ENCODE results near the gene CUBN.

The CUBN gene

DNA sequence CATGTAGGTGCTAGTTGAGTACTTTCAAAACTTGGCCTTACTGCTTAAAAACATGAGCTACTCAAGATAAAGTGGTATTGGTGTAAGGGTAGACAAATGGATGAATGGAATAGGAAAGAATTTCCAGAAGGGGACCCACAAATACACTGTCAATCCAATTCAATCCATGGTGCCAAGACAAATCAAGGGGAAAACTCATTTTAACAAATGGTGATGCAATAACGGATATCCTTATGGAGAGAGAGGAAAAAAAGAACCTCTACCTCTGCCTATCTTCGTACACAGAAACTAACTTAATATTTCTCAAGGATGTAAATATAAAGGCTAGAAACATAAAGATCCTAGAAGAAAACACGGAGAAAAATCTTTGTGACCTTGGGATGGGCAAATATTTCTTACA is 188.5 kb downstream of the CUBN start:
- no peak overlapping the region for H3K27ac ChIP-seq
- DNase-seq (ENCODE audit: low read depth, low spot score), result no peak

DNA sequence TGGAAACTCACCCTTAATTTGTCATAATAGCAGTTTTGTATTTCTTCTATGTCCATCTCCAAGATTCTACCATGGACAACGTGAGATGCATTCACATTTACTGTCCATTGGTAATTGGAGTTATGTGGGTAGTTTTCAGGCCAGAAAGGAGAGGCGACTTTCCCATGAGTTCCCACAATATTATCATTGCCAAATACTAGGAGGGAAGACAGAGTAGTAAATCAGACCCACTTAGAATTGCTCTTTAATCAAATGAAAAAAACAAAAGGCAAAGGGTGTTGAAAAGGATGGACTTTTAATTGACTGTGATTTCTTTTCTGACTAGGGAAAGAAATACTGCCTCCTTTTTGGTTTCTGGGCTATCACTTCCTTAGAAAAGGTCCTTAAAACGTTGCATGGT is 190.7 kb downstream of the CUBN start:
- DNase-seq (ENCODE audit: low read depth, low spot score), result no peak
- H3K27ac ChIP-seq, result no peak overlapping the region

DNA sequence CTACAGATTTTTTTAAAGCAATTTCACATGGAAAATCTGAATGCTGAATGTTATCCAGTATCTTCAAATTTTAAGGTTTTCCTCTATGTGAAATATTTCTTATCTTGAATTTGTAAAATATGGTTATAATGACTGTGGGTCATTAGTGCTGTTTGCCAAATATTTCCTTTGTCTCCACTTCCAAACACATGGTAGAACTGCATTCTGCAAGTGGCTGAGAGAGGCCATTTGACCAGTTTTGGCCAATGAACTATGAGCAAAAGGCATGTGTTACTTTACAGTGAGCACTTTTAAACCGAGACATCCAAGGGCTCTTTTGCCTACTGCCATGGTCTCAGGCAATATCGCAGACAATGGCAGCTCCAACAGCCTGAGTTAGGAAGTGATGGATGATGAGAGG is 195.2 kb downstream of the CUBN start:
- no peak overlapping the region for H3K27ac ChIP-seq
- no peak for DNase-seq (ENCODE audit: low read depth, low spot score)

DNA sequence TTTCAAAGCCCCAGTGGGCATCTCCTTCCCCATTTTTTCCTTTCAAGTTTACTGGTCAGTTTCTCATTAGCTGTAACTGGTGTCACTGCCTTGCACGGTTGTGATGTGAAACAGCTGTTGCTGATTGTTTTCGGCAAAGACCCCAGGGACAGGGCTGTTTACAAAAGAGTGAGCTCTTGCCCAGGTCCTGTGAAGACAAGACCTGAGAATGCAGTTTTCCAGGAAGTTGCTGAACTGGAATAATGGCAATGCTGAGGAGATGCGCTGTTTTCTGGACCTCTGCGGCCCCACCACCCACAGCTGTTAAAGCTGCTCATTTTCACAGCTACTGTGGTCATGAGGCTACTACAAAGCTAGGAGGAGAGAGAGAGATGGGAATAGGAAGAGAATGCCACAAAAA is 195.8 kb downstream of the CUBN start:
- no peak overlapping the region for H3K27ac ChIP-seq
- no peak for DNase-seq (ENCODE audit: low read depth, low spot score)

DNA sequence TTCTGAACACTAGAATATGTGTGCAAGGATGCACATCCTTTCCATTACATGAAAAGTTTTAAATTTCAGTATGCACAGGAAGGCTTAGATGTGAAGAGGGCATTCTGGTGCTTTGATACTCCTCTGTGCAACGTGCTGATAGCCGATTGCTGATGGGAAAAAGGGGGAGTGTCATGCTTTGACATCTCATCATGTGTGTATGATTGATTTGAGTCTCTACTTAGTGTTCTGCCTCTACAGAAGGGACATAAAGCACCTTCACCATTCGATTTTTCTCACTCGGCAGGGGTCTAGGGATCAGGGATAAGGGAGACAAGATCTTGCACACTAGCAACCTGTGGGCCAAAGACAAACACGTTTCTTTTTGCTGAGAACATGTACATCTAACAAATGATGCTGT is 197.7 kb downstream of the CUBN start:
- no peak for DNase-seq (ENCODE audit: low read depth, low spot score)
- no peak overlapping the region for H3K27ac ChIP-seq

DNA sequence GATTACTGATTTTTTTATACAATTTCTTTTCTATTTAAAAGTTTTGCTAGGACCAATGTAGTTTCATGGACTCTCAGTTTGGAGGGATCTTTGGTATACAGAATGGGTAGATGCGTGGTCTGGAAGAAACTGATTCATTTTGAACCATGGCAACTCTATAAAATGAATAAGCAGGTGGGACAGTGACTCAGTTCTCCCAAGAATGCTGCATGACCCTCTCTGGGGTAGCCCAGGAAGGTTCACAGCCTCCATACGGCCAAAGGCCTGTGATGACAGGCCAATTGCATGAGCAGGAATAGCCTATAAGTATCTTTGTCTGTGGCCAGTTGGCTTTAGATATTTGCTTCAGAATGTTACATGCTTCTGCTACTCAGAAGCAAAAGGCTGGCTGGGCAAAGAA is 199.1 kb downstream of the CUBN start:
- no peak for DNase-seq (ENCODE audit: low read depth, low spot score)
- H3K27ac ChIP-seq, result no peak overlapping the region

DNA sequence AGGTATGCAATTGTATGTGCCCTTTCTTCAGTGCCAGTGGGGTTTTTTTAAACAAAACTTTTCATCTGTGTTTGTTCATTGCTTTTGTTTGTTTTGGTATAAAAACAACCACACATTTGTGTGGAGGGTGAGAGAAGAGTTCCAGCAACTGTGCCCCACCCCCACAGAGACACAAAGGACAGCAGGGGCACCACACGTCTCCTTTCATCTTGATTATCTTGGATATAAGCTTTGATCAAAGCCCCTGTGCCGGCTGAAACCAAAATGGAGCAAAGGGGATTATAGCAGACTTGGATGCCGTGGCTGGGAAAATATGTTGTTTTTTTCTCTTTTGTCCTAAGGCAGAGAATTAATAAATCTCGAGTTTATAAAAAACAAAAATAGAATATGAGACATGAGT is 200.5 kb downstream of the CUBN start:
- no peak overlapping the region for H3K27ac ChIP-seq
- DNase-seq (ENCODE audit: low read depth, low spot score), result no peak

DNA sequence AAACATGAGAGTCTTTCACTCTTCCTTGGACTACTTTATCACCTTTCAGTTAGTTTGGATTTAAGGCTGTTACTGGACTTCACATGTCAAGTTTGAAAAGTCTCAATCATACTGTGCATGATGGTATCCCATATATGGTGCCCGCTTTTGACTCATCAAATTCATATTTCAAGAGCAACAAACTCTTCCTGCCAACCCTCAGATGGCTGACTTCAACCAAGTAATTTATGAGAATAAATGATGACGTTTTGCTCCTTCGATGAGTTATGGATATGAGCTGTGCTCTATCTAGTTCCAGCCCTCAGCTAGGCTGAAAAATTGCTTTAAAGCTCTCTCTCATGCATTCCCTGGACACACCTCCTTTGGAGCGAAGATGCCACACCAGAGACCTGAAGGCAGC is 202.1 kb downstream of the CUBN start:
- no peak overlapping the region for H3K27ac ChIP-seq
- no peak for DNase-seq (ENCODE audit: low read depth, low spot score)

DNA sequence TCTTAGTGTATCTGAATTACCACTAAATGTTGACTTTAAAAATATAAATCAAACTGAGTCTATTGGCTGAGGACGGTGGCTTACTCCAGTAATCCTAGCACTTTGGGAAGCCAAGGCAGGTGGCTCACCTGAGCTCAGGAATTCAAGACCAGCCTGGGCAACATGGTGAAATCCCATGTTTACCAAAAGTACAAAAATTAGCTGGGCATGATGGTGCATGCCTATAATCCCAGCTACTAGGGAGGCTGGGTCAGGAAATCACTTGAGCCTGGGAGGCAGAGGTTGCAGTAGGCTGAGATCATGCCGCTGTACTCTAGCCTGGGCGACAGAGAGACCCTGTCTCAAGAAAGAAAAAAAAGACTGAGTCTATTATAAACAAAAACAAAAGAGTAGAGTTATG is 205.9 kb downstream of the CUBN start:
- no peak overlapping the region for H3K27ac ChIP-seq
- DNase-seq (ENCODE audit: low read depth, low spot score), result no peak

DNA sequence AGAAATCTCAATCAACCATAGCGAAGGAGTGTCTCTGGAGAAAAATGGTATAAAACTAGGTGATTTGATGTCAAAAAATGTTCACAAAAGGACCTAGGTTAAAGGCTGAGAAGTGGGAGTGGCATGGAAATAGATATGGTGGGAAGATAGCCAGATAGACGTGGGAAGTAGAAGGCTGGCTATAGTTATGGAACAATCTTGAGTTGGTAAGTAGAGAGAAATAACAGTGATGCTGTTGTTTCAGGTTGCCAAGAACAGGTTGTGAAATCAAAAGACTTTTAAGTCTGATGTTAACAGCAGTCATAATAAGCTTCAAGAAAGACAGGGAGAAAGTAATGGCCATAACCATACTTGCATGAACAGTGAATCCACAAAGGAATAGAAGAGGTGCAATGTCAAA is 206.3 kb downstream of the CUBN start:
- no peak for DNase-seq (ENCODE audit: low read depth, low spot score)

DNA sequence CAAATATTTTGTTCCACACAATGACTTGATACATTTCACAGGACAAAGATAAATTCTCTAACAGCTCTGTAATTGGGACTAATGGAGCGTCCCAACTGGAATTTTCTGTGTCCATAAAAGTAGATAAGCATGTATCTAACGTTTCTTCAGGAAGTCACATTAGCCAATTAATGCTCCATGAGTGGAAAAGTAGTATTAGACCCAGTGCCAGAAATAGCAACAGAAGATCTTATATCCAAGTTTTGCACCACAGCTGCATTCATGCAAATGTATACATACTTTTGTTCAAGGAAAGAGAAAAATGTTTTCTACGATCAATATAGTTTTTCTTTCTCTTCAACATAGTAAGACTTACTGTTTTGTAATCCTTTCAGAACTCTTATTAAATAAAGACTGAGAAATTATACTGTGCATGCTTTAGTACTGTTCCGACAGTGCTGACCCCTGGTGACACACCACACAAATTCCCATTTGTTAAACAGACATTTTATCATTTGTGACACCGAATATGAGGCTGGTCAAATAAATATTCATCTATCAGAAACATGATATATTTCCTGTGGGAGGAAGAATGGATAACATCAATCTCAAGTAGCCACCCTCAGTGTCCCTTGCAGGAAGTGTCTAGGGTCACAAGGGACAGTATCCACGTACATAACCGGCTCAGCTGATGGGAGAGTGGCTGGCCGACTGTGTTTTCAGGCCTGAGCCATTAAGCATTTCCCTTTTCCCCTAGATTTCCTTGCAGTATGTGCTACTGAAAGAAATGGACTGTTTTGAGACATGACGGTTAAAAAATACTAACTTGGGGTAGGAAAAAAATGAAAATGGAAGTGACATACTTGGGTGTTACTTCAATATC is 210.3 kb downstream of the CUBN start:
- no peak overlapping the region for H3K27ac ChIP-seq
- no peak for DNase-seq (ENCODE audit: low read depth, low spot score)

More for the DNA sequence above, 206.3 kb downstream of the CUBN start:
- H3K27ac ChIP-seq, result no peak overlapping the region

DNA sequence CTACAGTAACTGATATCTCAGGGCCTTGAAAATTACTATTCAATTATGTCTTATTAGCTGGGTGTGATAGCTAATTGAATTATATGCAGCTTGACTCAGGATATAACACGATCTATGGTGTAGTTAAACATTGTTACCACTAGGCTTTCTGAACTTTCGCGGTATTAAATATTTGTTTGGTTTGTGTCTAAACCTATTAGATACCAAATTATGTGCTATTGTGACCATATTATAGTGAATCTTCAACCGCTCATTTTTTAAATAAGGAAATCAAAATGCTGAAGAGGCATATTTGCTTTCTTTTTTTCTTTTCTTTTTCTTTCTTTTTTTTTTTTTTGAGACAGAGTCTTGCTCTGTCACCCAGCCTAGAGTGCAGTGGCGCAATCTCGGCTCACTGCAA is 213.1 kb downstream of the CUBN start:
- H3K27ac ChIP-seq, result no peak overlapping the region
- no peak for DNase-seq (ENCODE audit: low read depth, low spot score)

DNA sequence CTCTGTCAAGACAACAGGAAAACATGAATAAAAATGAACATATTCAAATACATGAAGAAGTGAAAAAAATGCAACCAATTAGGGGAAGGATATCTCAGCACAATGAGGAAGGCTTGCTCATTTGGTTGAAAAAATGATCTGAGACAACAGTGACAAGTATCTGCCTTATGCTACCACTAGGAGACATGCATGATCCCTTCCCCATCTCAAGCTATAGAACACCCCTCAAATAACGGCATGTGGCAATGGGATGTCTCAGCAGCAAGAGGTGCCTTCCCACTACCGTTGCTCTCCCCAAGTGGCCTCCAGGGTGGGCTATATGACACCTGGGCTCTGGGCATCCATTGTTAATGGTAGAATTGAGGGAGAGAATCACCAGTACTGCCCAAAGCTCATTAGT is 214.3 kb downstream of the CUBN start:
- DNase-seq (ENCODE audit: low read depth, low spot score), result no peak

DNA sequence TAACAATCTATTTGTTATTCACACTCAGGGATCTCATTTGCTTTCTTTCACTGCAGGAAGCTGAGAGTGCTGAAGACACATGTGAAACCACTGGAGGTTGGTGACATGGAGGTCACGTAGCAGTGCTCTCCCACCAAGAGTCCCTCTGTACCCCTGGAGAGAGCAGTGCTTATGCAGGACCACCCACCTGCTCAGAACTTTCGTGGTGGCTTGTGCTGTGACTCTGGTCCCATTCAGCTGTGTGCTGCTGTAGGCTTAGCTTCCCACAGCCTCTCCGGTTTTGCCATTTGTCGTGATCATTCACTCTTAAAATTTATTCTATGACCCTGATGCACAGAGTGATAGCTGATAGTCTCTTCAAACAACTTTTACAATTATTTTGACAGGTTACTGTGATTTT is 216.3 kb downstream of the CUBN start:
- H3K27ac ChIP-seq, result no peak overlapping the region
- DNase-seq (ENCODE audit: low read depth, low spot score), result no peak

More for the DNA sequence above, 214.3 kb downstream of the CUBN start:
- no peak overlapping the region for H3K27ac ChIP-seq

DNA sequence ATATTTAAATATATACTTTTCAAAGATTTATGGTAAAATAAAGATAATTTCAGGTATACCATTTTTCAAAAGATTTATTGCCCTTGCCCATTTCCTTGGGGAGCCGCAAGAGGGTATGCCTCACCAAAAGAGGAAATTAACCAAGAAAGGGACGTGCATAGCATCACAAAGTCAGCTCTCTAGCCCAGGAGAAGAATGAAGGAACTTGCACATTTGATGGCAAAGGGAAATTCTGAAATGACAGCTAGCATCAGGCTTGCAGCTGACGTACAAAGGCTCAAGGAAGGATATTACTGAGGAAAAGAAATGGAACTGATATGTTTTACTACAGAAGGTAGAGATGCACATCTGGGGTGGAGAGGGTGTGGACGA is 218.8 kb downstream of the CUBN start:
- no peak for DNase-seq (ENCODE audit: low read depth, low spot score)
- H3K27ac ChIP-seq, result no peak overlapping the region

DNA sequence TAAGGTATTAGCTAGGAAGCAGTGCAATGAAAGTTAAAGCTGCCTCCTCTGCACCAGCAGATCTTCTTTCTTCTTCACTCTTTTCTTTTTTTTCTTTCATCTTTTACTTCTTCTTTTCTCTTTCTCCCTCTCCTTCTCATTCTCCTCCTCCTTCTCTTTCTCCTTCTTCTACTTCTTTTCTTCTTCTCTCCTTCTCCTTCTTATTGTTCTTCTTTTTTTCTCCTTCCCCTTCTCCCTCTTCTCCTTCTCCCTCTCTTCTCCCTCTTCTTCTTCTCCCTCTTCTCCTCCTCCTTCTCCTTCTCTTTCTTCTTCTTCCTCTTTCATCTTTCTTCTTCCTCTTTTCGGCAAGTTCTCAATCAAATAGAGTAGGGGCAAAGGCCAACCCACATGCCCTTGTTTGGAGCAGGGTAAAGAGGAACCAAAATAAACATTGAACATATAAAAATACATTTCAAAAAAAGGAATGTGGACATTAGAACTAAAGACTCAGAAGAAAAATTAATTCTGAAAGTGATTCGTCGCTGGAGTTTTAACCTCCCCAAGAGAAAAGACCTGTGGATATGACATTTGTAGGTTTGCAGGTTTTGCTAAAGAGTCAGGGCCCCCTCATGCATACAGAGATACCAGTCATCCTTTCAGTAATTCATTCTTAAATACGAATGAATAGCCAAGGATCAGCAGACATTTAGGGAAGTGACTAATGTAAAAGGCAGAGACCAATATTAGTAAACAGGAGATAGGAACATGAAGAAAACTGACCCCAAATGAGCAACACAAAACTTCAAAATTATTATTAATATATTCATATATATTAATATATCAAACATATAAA is 219.4 kb downstream of the CUBN start:
- H3K27ac ChIP-seq, result no peak overlapping the region

DNA sequence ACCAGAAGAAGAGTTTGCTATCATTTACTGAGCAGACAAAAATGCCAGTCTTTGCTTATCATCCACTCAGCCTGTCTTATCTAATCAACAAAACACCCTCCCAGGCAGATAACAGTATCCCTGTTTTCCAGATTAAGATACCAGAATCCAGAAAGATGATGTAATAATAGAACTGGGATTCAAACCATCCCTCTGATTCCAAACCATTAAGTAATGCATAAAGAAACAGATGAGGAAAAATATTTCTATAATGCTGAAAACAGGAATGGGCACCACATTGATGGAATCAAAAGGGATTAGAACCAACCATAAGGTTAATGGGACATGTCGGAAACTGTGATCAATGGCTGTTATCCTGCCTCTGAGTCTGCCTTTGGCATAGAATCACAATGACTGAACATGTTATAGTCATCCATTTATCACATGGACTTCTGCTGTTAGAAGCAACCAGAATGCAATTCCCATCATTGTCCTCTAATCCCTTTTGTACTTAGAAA is 220.3 kb downstream of the CUBN start:
- DNase-seq (ENCODE audit: low read depth, low spot score), result no peak
- no peak overlapping the region for H3K27ac ChIP-seq

More for the DNA sequence above, 219.4 kb downstream of the CUBN start:
- DNase-seq (ENCODE audit: low read depth, low spot score), result no peak

DNA sequence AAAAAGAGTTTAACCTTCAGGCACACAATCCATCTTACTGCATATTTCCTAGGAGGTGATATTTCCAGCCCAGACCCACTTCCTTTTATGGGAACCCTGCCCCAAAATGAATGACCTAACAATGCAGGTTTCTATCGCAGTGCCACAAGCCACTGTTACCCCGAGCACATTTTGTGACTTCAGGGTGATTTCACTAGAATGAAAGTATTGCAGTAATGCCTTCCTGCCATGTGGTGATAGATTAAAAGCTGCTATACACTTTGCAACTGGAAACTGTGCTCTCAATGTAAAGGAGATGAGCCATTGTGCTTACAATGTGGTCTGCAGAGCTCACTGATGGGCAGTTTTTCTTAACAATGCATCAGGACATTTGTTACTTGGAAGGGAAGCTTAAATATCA is 221.9 kb downstream of the CUBN start:
- no peak overlapping the region for H3K27ac ChIP-seq
- DNase-seq (ENCODE audit: low read depth, low spot score), result no peak

DNA sequence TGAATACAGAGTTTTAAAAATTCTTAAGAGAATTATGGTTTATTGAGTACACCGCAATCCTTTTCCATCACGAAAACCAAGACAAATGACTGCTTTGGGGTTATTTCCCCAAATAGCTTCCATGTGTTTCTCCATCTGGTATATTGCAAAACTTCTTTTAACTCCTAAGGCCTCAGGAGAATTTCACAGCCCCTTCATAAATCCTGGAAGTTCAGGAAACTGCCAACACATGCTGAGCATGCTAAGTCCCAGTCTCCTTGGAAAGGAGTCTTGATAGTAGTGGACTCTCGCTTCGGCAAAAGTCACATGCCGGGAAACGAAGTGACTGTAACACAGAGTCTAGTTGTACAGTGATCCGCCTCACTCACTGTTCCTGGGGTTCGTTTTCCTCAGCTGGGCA is 224.3 kb downstream of the CUBN start:
- no peak for DNase-seq (ENCODE audit: low read depth, low spot score)
- H3K27ac ChIP-seq, result no peak overlapping the region

DNA sequence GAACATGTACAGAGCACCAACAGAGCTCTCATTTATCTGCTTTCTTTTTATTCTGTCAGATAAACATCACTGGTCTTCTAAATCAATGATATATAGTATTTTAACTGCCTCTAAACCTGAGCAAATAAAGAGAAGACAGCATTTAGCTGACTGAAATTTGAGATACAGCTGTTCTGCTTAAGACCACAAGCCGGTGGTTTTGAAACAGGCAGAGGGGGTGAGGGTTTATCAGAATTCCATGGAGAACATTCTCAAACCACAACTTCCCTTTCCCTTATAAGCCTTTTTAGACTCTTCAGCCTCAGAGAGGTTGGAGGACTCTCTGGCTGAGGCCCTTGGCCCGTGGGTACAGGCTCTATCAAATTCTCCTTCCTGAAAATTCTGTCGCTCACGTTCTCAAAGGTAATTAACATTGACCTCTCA is 225.0 kb downstream of the CUBN start:
- DNase-seq (ENCODE audit: low read depth, low spot score), result no peak
- no peak overlapping the region for H3K27ac ChIP-seq

DNA sequence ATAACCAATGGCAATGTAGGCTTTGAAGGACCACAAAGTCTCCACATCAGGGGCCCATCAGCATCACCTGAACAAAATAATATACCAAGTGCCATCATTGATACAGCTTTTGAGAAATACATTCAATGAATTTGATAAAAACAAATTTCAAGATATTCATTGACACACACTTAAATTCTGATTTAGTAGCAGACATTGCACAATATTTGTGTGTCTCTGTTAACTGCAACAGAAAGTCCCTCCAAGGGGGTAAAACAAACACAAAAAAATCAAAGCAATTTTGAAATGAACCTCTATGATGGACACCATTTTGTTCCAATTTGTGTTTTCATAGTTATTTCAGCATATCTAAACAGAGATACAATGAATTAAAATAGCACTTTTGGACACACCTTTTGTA is 225.6 kb downstream of the CUBN start:
- no peak for DNase-seq (ENCODE audit: low read depth, low spot score)
- H3K27ac ChIP-seq, result no peak overlapping the region

All from epithelial cell of prostate (primary cell).